HepG2 (cell line): ENCODE measurements around the gene NPDC1. TPM values are rescaled to one million over a fixed set of nuclear protein-coding genes. Genes with fewer than 3 reads are reported as not detected.

Experiments used
- AKAP8 ChIP-seq: sonication (generic); formaldehyde crosslinking; IDR thresholded peaks from 2 replicates; pipeline ENCODE4 v1.5.1; 2020; ENCODE audit warnings: mild to moderate bottlenecking, missing genetic modification reagents
- ATF4 ChIP-seq, 2 experiments: fragments of 450-650 bp in 1 of 2; sonication (generic) in 1 of 2; formaldehyde crosslinking; IDR thresholded peaks; 2 replicates each; pipeline versions ENCODE4 v1.5.0 to v1.8.0; 2020 to 2022; ENCODE audit warnings: mild to moderate bottlenecking in 1 of 2, missing genetic modification reagents in 1 of 2
- CENPT ChIP-seq: sonication (generic); formaldehyde crosslinking; IDR thresholded peaks from 2 replicates; pipeline ENCODE4 v1.8.0; 2022; ENCODE audit warnings: low read depth, mild to moderate bottlenecking, moderate library complexity, missing genetic modification reagents
- CREBL2 ChIP-seq: sonication (generic); formaldehyde crosslinking; IDR thresholded peaks from 2 replicates; pipeline ENCODE4 v1.8.1; 2023; ENCODE audit warnings: missing genetic modification reagents, mild to moderate bottlenecking, borderline replicate concordance
- GLI4 ChIP-seq: sonication (generic); formaldehyde crosslinking; IDR thresholded peaks from 2 replicates; pipeline ENCODE4 v1.5.1; 2020; ENCODE audit warnings: missing genetic modification reagents, mild to moderate bottlenecking, moderate library complexity, borderline replicate concordance
- GMEB1 ChIP-seq: sonication (generic); formaldehyde crosslinking; IDR thresholded peaks from 2 replicates; pipeline ENCODE4 v1.5.1; 2020; ENCODE audit warnings: missing genetic modification reagents, mild to moderate bottlenecking, borderline replicate concordance
- HMGXB3 ChIP-seq: sonication (generic); formaldehyde crosslinking; IDR thresholded peaks from 2 replicates; pipeline ENCODE4 v1.4.0; 2020; ENCODE audit warnings: missing genetic modification reagents, borderline replicate concordance
- KDM2A ChIP-seq: sonication (generic); formaldehyde crosslinking; IDR thresholded peaks from 2 replicates; pipeline ENCODE4 v1.4.0; 2020; ENCODE audit warnings: low read depth, missing genetic modification reagents, borderline replicate concordance
- KLF6 ChIP-seq: IDR thresholded peaks from 2 replicates; pipeline ENCODE4 v1.8.0; 2016; ENCODE audit warnings: missing biosample characterization, missing genetic modification reagents
- NR2F2 ChIP-seq: IDR thresholded peaks from 2 replicates; pipeline ENCODE4 v1.6.1; 2012; ENCODE audit warnings: low read depth, inconsistent platforms, borderline replicate concordance
- PHF20 ChIP-seq: sonication (generic); formaldehyde crosslinking; IDR thresholded peaks from 2 replicates; pipeline ENCODE4 v1.5.0; 2020; ENCODE audit warnings: mild to moderate bottlenecking, missing genetic modification reagents
- SMYD3 ChIP-seq: sonication (generic); formaldehyde crosslinking; IDR thresholded peaks from 2 replicates; pipeline ENCODE4 v1.8.1; 2023; ENCODE audit warnings: mild to moderate bottlenecking, missing genetic modification reagents
- TMF1 ChIP-seq: sonication (generic); formaldehyde crosslinking; IDR thresholded peaks from 2 replicates; pipeline ENCODE4 v1.8.1; 2022; ENCODE audit warnings: low read depth, missing genetic modification reagents
- YEATS4 ChIP-seq: sonication (generic); formaldehyde crosslinking; IDR thresholded peaks from 2 replicates; pipeline ENCODE4 v1.4.0; 2020; ENCODE audit warnings: missing genetic modification reagents, borderline replicate concordance
- ZMAT3 ChIP-seq: sonication (generic); formaldehyde crosslinking; conservative IDR thresholded peaks from 2 replicates; pipeline ENCODE4 v1.7.0; 2021; ENCODE audit warnings: missing genetic modification reagents
- ZNF543 ChIP-seq: sonication (generic); formaldehyde crosslinking; IDR thresholded peaks from 2 replicates; pipeline ENCODE4 v1.4.0; 2020; ENCODE audit warnings: mild to moderate bottlenecking, missing genetic modification reagents
- ZNF691 ChIP-seq: sonication (generic); formaldehyde crosslinking; IDR thresholded peaks from 2 replicates; pipeline ENCODE4 v1.4.0; 2020; ENCODE audit warnings: missing genetic modification reagents, low read depth, mild to moderate bottlenecking, borderline replicate concordance
- ZNF891 ChIP-seq: sonication (generic); formaldehyde crosslinking; IDR thresholded peaks from 2 replicates; pipeline ENCODE4 v1.5.0; 2020; ENCODE audit warnings: mild to moderate bottlenecking, missing genetic modification reagents
- ZSCAN31 ChIP-seq: sonication (generic); formaldehyde crosslinking; IDR thresholded peaks from 2 replicates; pipeline ENCODE4 v1.5.0; 2020; ENCODE audit warnings: low read depth, mild to moderate bottlenecking, missing genetic modification reagents
- polyA plus RNA-seq, 8 experiments: library from polyadenylated mRNA; depleted of rRNA in 3 of 8; stranded (reverse) in 7 of 8; unstranded in 1 of 8; fragments of >200 nt; fragmentation: Illumina TruSeq in 4 of 8; extraction: Trizol in 4 of 8; gene quantifications; 2 replicates each; pipeline versions ENCODE4 v1.2.1 to v1.2.3, GENCODE V29; 2011 to 2016; ENCODE audit warnings: low read depth in 4 of 8, missing spikeins in 1 of 8, mixed read lengths in 1 of 8; ENCODE audit not compliant: insufficient read depth in 1 of 8
- total RNA-seq, 5 experiments: library from RNA; depleted of rRNA; stranded (reverse); fragments of >200 nt; fragmentation: Illumina TruSeq; extraction: Trizol; gene quantifications; 2 replicates each; pipeline ENCODE4 v1.2.3, GENCODE V29; 2016; ENCODE audit warnings: low read depth in 1 of 5

Gene NPDC1
- total and polyA plus RNA-seq, 2 of the 13 experiments (the other 11 are each of a cell fraction or from before 2014, with no cell fraction given), result 0.84 to 5.4 TPM

GRCh38 chr9:136991993-136992818 is 53.8 kb downstream of the NPDC1 start, which contains the start of gene PAXX (continued):
- TF ChIP-seq HMGXB3, result no peak
- 0 out of 2 replicates have a peak, but pooled peaks have one; percentile 9 for TF ChIP-seq AKAP8 (CRISPR knock-in tag)
- TF ChIP-seq YEATS4 (CRISPR knock-in tag), result peak; percentile 46; the same call in 1 of the 2 replicates
- TF ChIP-seq TMF1, result peak; percentile 79; the same call in 1 of the 2 replicates
- TF ChIP-seq ATF4 (CRISPR knock-in tag; IDR thresholded peaks at IDR 0.05), result no peak
- TF ChIP-seq CREBL2, result peak; percentile 49; the same call in 1 of the 2 replicates
- no peak for TF ChIP-seq SMYD3 (CRISPR knock-in tag)
- peak; percentile 44; the same call in 1 of the 2 replicates for TF ChIP-seq ZNF891
- 0 out of 2 replicates have a peak, but pooled peaks have one; percentile 21 for TF ChIP-seq ZNF691 (CRISPR knock-in tag)
- TF ChIP-seq KLF6, result peak; percentile 51; the same call in 1 of the 2 replicates
- TF ChIP-seq ZSCAN31 (CRISPR knock-in tag), result 0 out of 2 replicates have a peak, but pooled peaks have one; percentile 19
- 0 out of 2 replicates have a peak, but pooled peaks have one; percentile 36 for TF ChIP-seq CENPT
- no peak for TF ChIP-seq NR2F2
- TF ChIP-seq ZMAT3 (CRISPR knock-in tag), result peak; percentile 76
- peak; percentile 42; the same call in 1 of the 2 replicates for TF ChIP-seq GMEB1
- peak; percentile 79; the same call in 1 of the 2 replicates for TF ChIP-seq GLI4 (CRISPR knock-in tag)
- TF ChIP-seq KDM2A (CRISPR knock-in tag), result peak; percentile 77
- TF ChIP-seq PHF20 (CRISPR knock-in tag), result peak; percentile 14; the same call in 1 of the 2 replicates
- TF ChIP-seq ZNF543, result no peak
